ENCODE data around the gene ARAP2. TPM values are rescaled to one million over a fixed set of nuclear protein-coding genes. Genes with fewer than 3 reads are reported as not detected.
A peak's percentile ranks its signal among the peaks of the same experiment; 100 is the strongest.

The ARAP2 gene
- total RNA-seq, 5 donors from 2014 or later (not counting 1 experiment from before 2014, with no cell fraction given): 41.2 to 94.3 (median 61.0) TPM

- ChIA-PET CTCF (interaction anchor here (0.5 to 2.5 kb wide), 8 partner anchors 18 to 116 kb away, joined by 3 to 10 read pairs (median 5); no protein-coding TSS in a partner anchor), POLR2A (interaction anchor here (0.6 to 1.6 kb wide), 9 partner anchors 15 to 109 kb away, joined by 3 to 10 read pairs (median 3); no protein-coding TSS in a partner anchor)
- Histone ChIP-seq H3K27ac (ENCODE audit: low read length) (peak overlapping the region; percentile 87), H3K4me3 (ENCODE audit: control insufficient read depth in 1 of 2, extremely low read depth in 1 of 2, low read length in 1 of 2) (no peak overlapping the region), H3K27me3 (replicated peaks in 1 of 2; ENCODE audit: control insufficient read depth in 2 of 2, extremely low read depth in 1 of 2, insufficient read depth in 2 of 2, low read length in 1 of 2) (no peaks in the 10 kb centered on the region), H3K4me1 (ENCODE audit: control insufficient read depth in 1 of 2, extremely low read depth in 1 of 2, insufficient read depth in 2 of 2, low read length in 2 of 2) (peaks cover 2 to 4% of the 10 kb centered on the region in 2 experiments), H3K36me3 (ENCODE audit: control insufficient read depth in 2 of 2, extremely low read depth in 1 of 2, insufficient read depth in 1 of 2, low read length in 1 of 2) (no peaks in the 10 kb centered on the region), H3K9me3 (no peaks in the 10 kb centered on the region)
- Mint-ChIP-seq H3K9me3 (peaks cover 0 to 3% (median 0%) of the 10 kb centered on the region in 3 donors), H3K27ac (peak overlapping the region; percentile 94 to 96), H3K27me3 (no peaks in the 10 kb centered on the region), H3K4me3 (peak overlapping the region; percentile 28 to 58 (median 43)), H3K36me3 (no peaks in the 10 kb centered on the region), H3K4me1 (peaks cover 12 to 58% (median 50%) of the 10 kb centered on the region in 3 donors)
- ATAC-seq (replicated peaks in 1 of 4) (peak; percentile 94 to 97 (median 96)), DNase-seq (peak in 34 of 35 experiments; percentile 10 to 85 (median 42))
- WGBS (ENCODE audit: insufficient coverage): no CpG with 5 or more reads among the region's 6 CpGs
Measured at GRCh38 chr4:36285784-36286480, 41.6 kb upstream of the ARAP2 start.

GRCh38 chr4:36283912-36284465, 39.7 kb upstream of the ARAP2 start:
- Mint-ChIP-seq H3K27ac (peak overlapping the region; percentile 80 to 94), H3K36me3 (no peaks in the 10 kb centered on the region), H3K4me3 (peak overlapping the region in 2 of 3 donors; percentile 29 to 71), H3K9me3 (peaks cover 0 to 3% (median 0%) of the 10 kb centered on the region in 3 donors), H3K4me1 (peaks cover 17 to 68% (median 61%) of the 10 kb centered on the region in 3 donors), H3K27me3 (no peaks in the 10 kb centered on the region)
- H3K27me3 ChIP-seq (replicated peaks in 1 of 2; ENCODE audit: control insufficient read depth in 2 of 2, extremely low read depth in 1 of 2, insufficient read depth in 2 of 2, low read length in 1 of 2): no peaks in the 10 kb centered on the region
- H3K9me3 ChIP-seq: no peaks in the 10 kb centered on the region
- no peak for DNase-seq
- ChIA-PET POLR2A (no interaction called here), CTCF (no interaction called here)
- peak overlapping the region in 1 of 2 donors; percentile 39 for H3K4me3 ChIP-seq (ENCODE audit: control insufficient read depth in 1 of 2, extremely low read depth in 1 of 2, low read length in 1 of 2)
- no peak for ATAC-seq (replicated peaks in 1 of 4)
- WGBS (ENCODE audit: insufficient coverage): no CpG with 5 or more reads among the region's 2 CpGs
- peak overlapping the region; percentile 87 for H3K27ac ChIP-seq (ENCODE audit: low read length)
- H3K36me3 ChIP-seq (ENCODE audit: control insufficient read depth in 2 of 2, extremely low read depth in 1 of 2, insufficient read depth in 1 of 2, low read length in 1 of 2): no peaks in the 10 kb centered on the region
- peaks cover 2 to 11% of the 10 kb centered on the region in 2 experiments for H3K4me1 ChIP-seq (ENCODE audit: control insufficient read depth in 1 of 2, extremely low read depth in 1 of 2, insufficient read depth in 2 of 2, low read length in 2 of 2)

- Mint-ChIP-seq H3K9me3 (peaks cover 0 to 3% (median 0%) of the 10 kb centered on the region in 3 donors), H3K36me3 (no peaks in the 10 kb centered on the region), H3K4me3 (peak overlapping the region; percentile 57 to 71 (median 65)), H3K27ac (peak overlapping the region; percentile 45 to 84), H3K4me1 (peaks cover 23 to 71% (median 61%) of the 10 kb centered on the region in 3 donors), H3K27me3 (no peaks in the 10 kb centered on the region)
- POLR2A ChIA-PET: interaction anchor here in 1 of 2 donors (0.5 to 1.6 kb wide), 4 partner anchors 15 to 111 kb away, joined by 3 to 10 read pairs (median 3); partner anchors contain the start of gene ARAP2
- ATAC-seq (replicated peaks in 1 of 4) (no peak), DNase-seq (no peak)
- Histone ChIP-seq H3K27ac (ENCODE audit: low read length) (peak overlapping the region; percentile 87), H3K4me1 (ENCODE audit: control insufficient read depth in 1 of 2, extremely low read depth in 1 of 2, insufficient read depth in 2 of 2, low read length in 2 of 2) (peaks cover 6 to 8% of the 10 kb centered on the region in 2 experiments), H3K27me3 (replicated peaks in 1 of 2; ENCODE audit: control insufficient read depth in 2 of 2, extremely low read depth in 1 of 2, insufficient read depth in 2 of 2, low read length in 1 of 2) (no peaks in the 10 kb centered on the region), H3K36me3 (ENCODE audit: control insufficient read depth in 2 of 2, extremely low read depth in 1 of 2, insufficient read depth in 1 of 2, low read length in 1 of 2) (no peaks in the 10 kb centered on the region), H3K9me3 (no peaks in the 10 kb centered on the region), H3K4me3 (ENCODE audit: control insufficient read depth in 1 of 2, extremely low read depth in 1 of 2, low read length in 1 of 2) (peak overlapping the region in 1 of 2 donors; percentile 39)
- CTCF ChIA-PET: interaction anchor here in 1 of 2 donors (1.5 kb wide), 2 partner anchors 15 to 41 kb away, joined by 3 to 5 read pairs; no protein-coding TSS in a partner anchor
Measured at GRCh38 chr4:36282503-36283030, 38.3 kb upstream of the ARAP2 start.

GRCh38 chr4:36281384-36282106, 37.2 kb upstream of the ARAP2 start, which contains the start of gene DTHD1:
Gene DTHD1 (plus strand): TSS chr4:36281616. CDS start chr4:36281759, 143 bp downstream.
- peaks cover 0 to 3% (median 0%) of the 10 kb centered on the region in 3 donors for H3K9me3 Mint-ChIP-seq
- no peaks in the 10 kb centered on the region for H3K36me3 Mint-ChIP-seq
- Histone ChIP-seq H3K36me3 (ENCODE audit: control insufficient read depth in 2 of 2, extremely low read depth in 1 of 2, insufficient read depth in 1 of 2, low read length in 1 of 2) (no peaks in the 10 kb centered on the region), H3K4me3 (ENCODE audit: control insufficient read depth in 1 of 2, extremely low read depth in 1 of 2, low read length in 1 of 2) (peak within 1 kb of the TSS in 1 of 2 donors; percentile 39), H3K9me3 (no peaks in the 10 kb centered on the region), H3K4me1 (ENCODE audit: control insufficient read depth in 1 of 2, extremely low read depth in 1 of 2, insufficient read depth in 2 of 2, low read length in 2 of 2) (peaks cover 6 to 8% of the 10 kb centered on the region in 2 experiments), H3K27ac (ENCODE audit: low read length) (peak within 1 kb of the TSS; percentile 87), H3K27me3 (replicated peaks in 1 of 2; ENCODE audit: control insufficient read depth in 2 of 2, extremely low read depth in 1 of 2, insufficient read depth in 2 of 2, low read length in 1 of 2) (no peaks in the 10 kb centered on the region)
- DNase-seq (peak in 18 of 35 experiments; percentile 2 to 63 (median 22)), ATAC-seq (replicated peaks in 1 of 4) (no peak)
- POLR2A ChIA-PET: interaction anchor here in 1 of 2 donors (0.6 to 1.4 kb wide), 3 partner anchors 37 to 41 kb away, joined by 3 to 10 read pairs (median 4); partner anchors contain the start of gene ARAP2
- peak within 1 kb of the TSS; percentile 45 to 84 for H3K27ac Mint-ChIP-seq
- H3K4me3 Mint-ChIP-seq: peak within 1 kb of the TSS; percentile 57 to 71 (median 65)
- no peaks in the 10 kb centered on the region for H3K27me3 Mint-ChIP-seq
- CTCF ChIA-PET: interaction anchor here (0.6 to 1.5 kb wide), 4 partner anchors 14 to 1289 kb away, joined by 3 to 5 read pairs (median 4); no protein-coding TSS in a partner anchor
- 57% methylated on average over 1 of the region's 5 CpGs for WGBS (ENCODE audit: insufficient coverage)
- H3K4me1 Mint-ChIP-seq: peaks cover 22 to 68% (median 56%) of the 10 kb centered on the region in 3 donors

- no peak overlapping the region for H3K4me3 Mint-ChIP-seq
- H3K36me3 Mint-ChIP-seq: no peaks in the 10 kb centered on the region
- Histone ChIP-seq H3K36me3 (ENCODE audit: control insufficient read depth in 2 of 2, extremely low read depth in 1 of 2, insufficient read depth in 1 of 2, low read length in 1 of 2) (no peaks in the 10 kb centered on the region), H3K4me1 (ENCODE audit: control insufficient read depth in 1 of 2, extremely low read depth in 1 of 2, insufficient read depth in 2 of 2, low read length in 2 of 2) (peaks cover 6% of the 10 kb centered on the region in 2 experiments), H3K9me3 (no peaks in the 10 kb centered on the region), H3K27ac (ENCODE audit: low read length) (peak overlapping the region; percentile 87), H3K4me3 (ENCODE audit: control insufficient read depth in 1 of 2, extremely low read depth in 1 of 2, low read length in 1 of 2) (no peak overlapping the region), H3K27me3 (replicated peaks in 1 of 2; ENCODE audit: control insufficient read depth in 2 of 2, extremely low read depth in 1 of 2, insufficient read depth in 2 of 2, low read length in 1 of 2) (no peaks in the 10 kb centered on the region)
- POLR2A ChIA-PET: interaction anchor here (0.9 to 1.0 kb wide), 2 partner anchors 38 to 40 kb away, joined by 3 to 4 read pairs; no protein-coding TSS in a partner anchor
- no peaks in the 10 kb centered on the region for H3K9me3 Mint-ChIP-seq
- peaks cover 12 to 60% (median 46%) of the 10 kb centered on the region in 3 donors for H3K4me1 Mint-ChIP-seq
- WGBS (ENCODE audit: insufficient coverage): 71% methylated on average over 2 of the region's 4 CpGs
- H3K27me3 Mint-ChIP-seq: no peaks in the 10 kb centered on the region
- peak overlapping the region in 1 of 2 donors; percentile 25 for H3K27ac Mint-ChIP-seq
- DNase-seq (no peak), ATAC-seq (replicated peaks in 1 of 4) (no peak)
- CTCF ChIA-PET: interaction anchor here (0.6 to 1.0 kb wide), 4 partner anchors 15 to 1290 kb away, joined by 3 to 4 read pairs (median 4); no protein-coding TSS in a partner anchor
Measured at GRCh38 chr4:36280555-36280954, 36.2 kb upstream of the ARAP2 start.

Data from T-cell (primary cell).